ENCODE results near the gene TMEM35A.

DNA sequence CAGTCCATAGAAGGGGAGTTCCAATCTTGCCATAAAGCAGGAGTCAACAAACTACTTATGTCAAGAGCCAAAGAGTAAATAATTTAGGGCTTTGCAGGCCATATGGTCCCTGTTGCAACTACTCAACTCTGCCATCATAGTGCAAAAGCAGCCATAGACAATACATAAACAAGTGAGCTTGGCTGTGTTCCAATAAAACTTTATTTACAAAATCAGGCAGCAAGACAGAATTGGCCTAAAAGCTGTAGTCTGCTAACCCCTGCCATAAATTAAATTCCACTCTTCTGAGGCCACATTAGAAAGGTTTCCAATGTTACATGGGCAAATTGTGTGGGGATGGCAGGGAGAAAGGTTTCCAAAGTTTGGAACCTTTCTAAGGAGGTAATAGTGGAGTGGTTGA, 41.4 kb upstream of the TMEM35A start:
- no peak for TF ChIP-seq MXI1 (conservative IDR thresholded peaks at IDR 0.05; ENCODE audit: poor library complexity, severe bottlenecking)
- TF ChIP-seq, protein P1, sequence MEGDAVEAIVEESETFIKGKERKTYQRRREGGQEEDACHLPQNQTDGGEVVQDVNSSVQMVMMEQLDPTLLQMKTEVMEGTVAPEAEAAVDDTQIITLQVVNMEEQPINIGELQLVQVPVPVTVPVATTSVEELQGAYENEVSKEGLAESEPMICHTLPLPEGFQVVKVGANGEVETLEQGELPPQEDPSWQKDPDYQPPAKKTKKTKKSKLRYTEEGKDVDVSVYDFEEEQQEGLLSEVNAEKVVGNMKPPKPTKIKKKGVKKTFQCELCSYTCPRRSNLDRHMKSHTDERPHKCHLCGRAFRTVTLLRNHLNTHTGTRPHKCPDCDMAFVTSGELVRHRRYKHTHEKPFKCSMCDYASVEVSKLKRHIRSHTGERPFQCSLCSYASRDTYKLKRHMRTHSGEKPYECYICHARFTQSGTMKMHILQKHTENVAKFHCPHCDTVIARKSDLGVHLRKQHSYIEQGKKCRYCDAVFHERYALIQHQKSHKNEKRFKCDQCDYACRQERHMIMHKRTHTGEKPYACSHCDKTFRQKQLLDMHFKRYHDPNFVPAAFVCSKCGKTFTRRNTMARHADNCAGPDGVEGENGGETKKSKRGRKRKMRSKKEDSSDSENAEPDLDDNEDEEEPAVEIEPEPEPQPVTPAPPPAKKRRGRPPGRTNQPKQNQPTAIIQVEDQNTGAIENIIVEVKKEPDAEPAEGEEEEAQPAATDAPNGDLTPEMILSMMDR (IDR thresholded peaks at IDR 0.05; ENCODE audit: poor library complexity, severe bottlenecking), result no peak

Measured in neural cell (in vitro differentiated cells).